Neural cell (in vitro differentiated cells): ENCODE measurements around the gene PTPN20. TPM values are rescaled to one million over a fixed set of nuclear protein-coding genes. Genes with fewer than 3 reads are reported as not detected.
"Not testable (repeated sequence)": the region's sequence is repeated elsewhere in the genome, so short reads cannot be mapped to it uniquely, and the experiment has no call there.

Experiments
- H2AFZ ChIP-seq: fragments of 200-600, 300-800 bp; sonication (generic), shearing (Covaris generic); 2 replicates; pipeline ENCODE4 v1.6.0; 2014; ENCODE audit warnings: low read depth, mild to moderate bottlenecking, antibody characterized with exemption, low read length, moderate library complexity
- H3F3A ChIP-seq: fragments of 200-600 bp; shearing (Covaris generic); 2 replicates; pipeline ENCODE4 v1.6.1; 2016; ENCODE audit warnings: mild to moderate bottlenecking, moderate library complexity, mixed read lengths, antibody characterized with exemption, low read length; ENCODE audit not compliant: insufficient read depth, poor library complexity, severe bottlenecking
- H3K27ac ChIP-seq: fragments of 200-600, 300-800 bp; sonication (generic), shearing (Covaris generic); 2 replicates; pipeline ENCODE4 v1.5.1; 2014; ENCODE audit warnings: mild to moderate bottlenecking, low read length, moderate library complexity
- H3K27me3 ChIP-seq: fragments of 300-800, 200-600 bp; sonication (generic), shearing (Covaris generic); 2 replicates; pipeline ENCODE4 v1.6.0; 2014; ENCODE audit warnings: mild to moderate bottlenecking, low read depth, low read length, moderate library complexity; ENCODE audit not compliant: insufficient read depth
- H3K36me3 ChIP-seq: fragments of 300-800, 200-600 bp; sonication (generic), shearing (Covaris generic); 2 replicates; pipeline ENCODE4 v1.5.1; 2014; ENCODE audit warnings: mild to moderate bottlenecking, antibody characterized with exemption, low read length, moderate library complexity; ENCODE audit not compliant: insufficient read depth
- H3K4me2 ChIP-seq: fragments of 300-800, 200-600 bp; sonication (generic), shearing (Covaris generic); 2 replicates; pipeline ENCODE4 v1.6.0; 2014; ENCODE audit warnings: mild to moderate bottlenecking, low read length
- H3K4me3 ChIP-seq: fragments of 300-800, 200-600 bp; sonication (generic), shearing (Covaris generic); 2 replicates; pipeline ENCODE4 v1.5.1; 2014; ENCODE audit warnings: mild to moderate bottlenecking, low read length, moderate library complexity
- H3K79me2 ChIP-seq: fragments of 200-600 bp; shearing (Covaris generic); replicated peaks from 2 replicates; pipeline ENCODE4 v1.6.0; 2014; ENCODE audit warnings: mild to moderate bottlenecking, low read length, moderate library complexity; ENCODE audit not compliant: insufficient read depth
- H3K9ac ChIP-seq: fragments of 300-800, 200-600 bp; sonication (generic), shearing (Covaris generic); 2 replicates; pipeline ENCODE4 v1.6.1; 2016; ENCODE audit warnings: mild to moderate bottlenecking, low read length, mixed read lengths
- H3K9me2 ChIP-seq: fragments of 200-600 bp; shearing (Covaris generic); 2 replicates; pipeline ENCODE4 v1.6.1; 2016; ENCODE audit warnings: mild to moderate bottlenecking, low read length, mixed read lengths; ENCODE audit not compliant: insufficient read depth
- H3K9me3 ChIP-seq: fragments of 200-600, 300-800 bp; sonication (generic), shearing (Covaris generic); 2 replicates; pipeline ENCODE4 v1.6.1; 2016; ENCODE audit warnings: mild to moderate bottlenecking, mixed run types, low read length, moderate library complexity, mixed read lengths
- H4K20me1 ChIP-seq: fragments of 200-600 bp; shearing (Covaris generic); 2 replicates; pipeline ENCODE4 v1.6.1; 2016; ENCODE audit warnings: mild to moderate bottlenecking, mixed run types; ENCODE audit not compliant: insufficient read depth
- polyA plus RNA-seq: library from polyadenylated mRNA; depleted of rRNA; stranded (reverse); fragments of >200 nt; gene quantifications from 2 replicates; pipeline ENCODE4 v1.2.3, GENCODE V29; 2014

PTPN20 gene
- polyA plus RNA-seq, 1 donor from 2014 or later = not detected

GRCh38 chr10:46925853-46926252, 14.6 kb downstream of the PTPN20 start:
- not testable (repeated sequence) for H3K9me2 ChIP-seq, H3K27ac ChIP-seq, H3K36me3 ChIP-seq, H3F3A ChIP-seq, H3K9ac ChIP-seq, H3K27me3 ChIP-seq, H4K20me1 ChIP-seq, H3K9me3 ChIP-seq, H3K4me3 ChIP-seq, H3K4me2 ChIP-seq, H2AFZ ChIP-seq, H3K79me2 ChIP-seq

- H3F3A ChIP-seq, H3K36me3 ChIP-seq, H3K4me2 ChIP-seq, H4K20me1 ChIP-seq, H3K9me2 ChIP-seq, H3K27ac ChIP-seq, H3K9ac ChIP-seq, H3K9me3 ChIP-seq, H3K27me3 ChIP-seq, H3K79me2 ChIP-seq, H2AFZ ChIP-seq, H3K4me3 ChIP-seq: not testable (repeated sequence)
These were observed 17.6 kb downstream of the PTPN20 start for GRCh38 chr10:46928810-46929209.

DNA sequence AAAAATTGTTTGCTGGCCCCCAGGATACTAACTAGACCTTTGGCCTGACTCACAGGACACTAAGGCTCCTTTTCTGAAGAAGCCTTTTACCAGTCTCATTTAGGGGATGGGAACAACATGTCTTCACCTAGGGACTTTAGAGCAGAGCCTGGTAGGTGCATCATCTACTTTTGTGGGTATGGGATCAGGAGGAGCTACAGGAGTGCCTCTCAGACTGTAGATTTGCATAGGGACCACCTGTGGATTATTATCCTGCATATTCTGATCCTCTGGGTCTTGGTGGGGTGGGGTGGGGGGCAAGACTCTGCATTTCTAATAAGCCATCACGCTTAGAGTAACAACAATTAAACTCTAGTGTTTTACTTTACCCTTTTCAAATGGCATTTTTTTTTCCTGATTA, 21.2 kb downstream of the PTPN20 start:
- H3K4me2 ChIP-seq, H3K9ac ChIP-seq, H3K27ac ChIP-seq, H4K20me1 ChIP-seq, H3K36me3 ChIP-seq, H3K79me2 ChIP-seq, H3F3A ChIP-seq, H3K9me2 ChIP-seq, H3K4me3 ChIP-seq, H3K9me3 ChIP-seq, H2AFZ ChIP-seq, H3K27me3 ChIP-seq: not testable (repeated sequence)

- not testable (repeated sequence) for H3K27ac ChIP-seq, H3K27me3 ChIP-seq, H2AFZ ChIP-seq, H3K36me3 ChIP-seq, H3K9me3 ChIP-seq, H4K20me1 ChIP-seq, H3K4me2 ChIP-seq, H3K9me2 ChIP-seq, H3F3A ChIP-seq, H3K4me3 ChIP-seq, H3K9ac ChIP-seq, H3K79me2 ChIP-seq
These were observed 29.9 kb downstream of the PTPN20 start for GRCh38 chr10:46941091-46941490.

DNA sequence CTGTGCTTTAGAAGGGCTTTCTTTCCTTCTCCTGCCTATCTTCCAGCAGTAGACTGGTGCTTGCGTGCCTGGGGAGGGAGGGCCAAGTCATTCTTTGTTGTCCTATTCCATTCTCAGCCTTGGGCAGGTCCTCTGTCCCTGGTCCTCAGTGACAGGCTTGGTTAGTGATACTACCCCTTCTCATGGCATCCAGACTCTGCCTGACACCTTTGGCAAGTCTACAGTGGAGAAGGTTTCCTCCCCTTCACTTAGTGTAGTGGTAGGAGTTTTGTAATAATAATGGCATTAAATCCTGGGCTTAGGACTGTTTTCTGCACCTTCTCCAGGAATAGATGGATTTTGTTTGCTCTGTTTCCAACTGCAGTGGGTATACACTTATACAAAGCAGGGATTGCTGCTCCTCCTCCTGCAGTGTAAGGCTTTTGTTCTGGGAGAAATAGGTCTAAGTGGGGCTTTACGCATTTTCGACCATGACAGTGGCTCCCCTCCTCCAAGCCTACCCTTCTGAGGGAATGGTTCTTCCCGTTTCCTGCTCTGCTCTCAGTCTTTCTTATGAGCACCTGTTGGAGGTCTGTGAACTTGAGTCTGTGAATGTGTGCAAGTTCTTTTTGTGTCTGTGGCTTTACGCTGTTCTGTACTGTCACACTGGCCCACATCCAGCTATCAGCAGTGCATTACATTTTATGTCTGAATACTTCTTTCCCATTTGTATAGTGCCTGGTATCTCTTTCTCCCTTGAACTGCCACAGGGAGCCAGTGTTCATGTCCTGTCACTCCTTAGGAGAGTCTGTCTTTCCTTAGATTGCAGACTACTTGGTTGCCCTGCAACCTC, 37.7 kb downstream of the PTPN20 start:
- not testable (repeated sequence) for H3K4me3 ChIP-seq

GRCh38 chr10:46952540-46952939, 41.3 kb downstream of the PTPN20 start:
- H3F3A ChIP-seq, H4K20me1 ChIP-seq, H3K9me2 ChIP-seq, H2AFZ ChIP-seq, H3K4me3 ChIP-seq, H3K9me3 ChIP-seq, H3K27me3 ChIP-seq, H3K27ac ChIP-seq, H3K79me2 ChIP-seq, H3K36me3 ChIP-seq, H3K9ac ChIP-seq, H3K4me2 ChIP-seq: not testable (repeated sequence)

More for the DNA sequence above, 37.7 kb downstream of the PTPN20 start:
- H3K27me3 ChIP-seq, H3K9me3 ChIP-seq, H3K9me2 ChIP-seq, H2AFZ ChIP-seq, H3K9ac ChIP-seq, H3K27ac ChIP-seq, H4K20me1 ChIP-seq, H3F3A ChIP-seq, H3K36me3 ChIP-seq, H3K79me2 ChIP-seq, H3K4me2 ChIP-seq: not testable (repeated sequence)

GRCh38 chr10:46960742-46961141, 49.5 kb downstream of the PTPN20 start:
- H3K27ac ChIP-seq, H3K4me3 ChIP-seq, H3F3A ChIP-seq, H2AFZ ChIP-seq, H3K9ac ChIP-seq, H3K9me2 ChIP-seq, H3K36me3 ChIP-seq, H4K20me1 ChIP-seq, H3K79me2 ChIP-seq, H3K9me3 ChIP-seq, H3K27me3 ChIP-seq, H3K4me2 ChIP-seq: not testable (repeated sequence)

DNA sequence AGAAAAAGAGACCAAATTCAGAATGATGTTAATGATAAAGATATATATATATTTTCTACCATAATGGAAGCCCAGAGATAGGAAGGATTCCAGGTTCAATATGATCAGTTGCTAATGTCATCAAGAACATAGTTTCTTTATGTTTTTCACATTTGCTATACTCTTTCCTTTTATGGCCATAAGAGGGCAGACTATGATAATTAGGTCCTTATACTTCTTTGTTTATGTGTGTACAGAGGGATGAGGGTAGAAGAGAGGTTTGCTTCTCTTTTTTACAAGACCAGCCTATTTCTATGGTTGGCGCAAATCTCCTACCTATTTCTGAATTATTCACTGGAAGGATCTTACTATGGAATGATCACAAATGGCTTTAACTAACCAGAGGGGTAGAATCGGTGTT, 52.1 kb downstream of the PTPN20 start:
- not testable (repeated sequence) for H4K20me1 ChIP-seq, H3K9me2 ChIP-seq, H2AFZ ChIP-seq, H3K9me3 ChIP-seq, H3K36me3 ChIP-seq, H3K4me3 ChIP-seq, H3F3A ChIP-seq, H3K4me2 ChIP-seq, H3K27ac ChIP-seq, H3K9ac ChIP-seq, H3K27me3 ChIP-seq, H3K79me2 ChIP-seq
